ELF-1 (cell line): Measurements from ENCODE around the gene PNLIP.

Experiments
- DNase-seq: peaks from one replicate; pipeline ENCODE4 v3.0.0-alpha.2; 2016; ENCODE audit warnings: low read depth, low spot score

Gene PNLIP

DNA sequence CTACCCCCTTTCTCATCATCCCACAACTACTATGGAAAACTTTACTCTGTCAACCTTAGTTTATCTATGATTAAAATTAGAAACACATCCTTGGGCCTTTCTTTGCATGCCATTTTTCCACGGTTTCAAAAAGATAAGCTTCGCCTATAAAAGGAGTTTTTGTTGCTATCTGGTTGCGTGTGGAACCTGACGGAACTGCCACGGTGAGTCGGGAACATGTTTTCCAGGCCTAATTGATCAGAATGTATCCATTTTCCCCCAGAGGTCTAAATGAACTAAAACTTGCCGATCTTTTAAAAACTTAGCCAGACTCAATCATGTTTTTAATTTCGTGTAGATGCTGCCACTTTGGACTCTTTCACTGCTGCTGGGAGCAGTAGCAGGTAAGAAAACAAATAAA is at the start of gene PNLIP:
TSS of gene PNLIP (plus strand) at position 176 of the 400 bp plus-strand sequence. CDS start at position 338, 162 bp downstream.
- DNase-seq, result no peak

DNA sequence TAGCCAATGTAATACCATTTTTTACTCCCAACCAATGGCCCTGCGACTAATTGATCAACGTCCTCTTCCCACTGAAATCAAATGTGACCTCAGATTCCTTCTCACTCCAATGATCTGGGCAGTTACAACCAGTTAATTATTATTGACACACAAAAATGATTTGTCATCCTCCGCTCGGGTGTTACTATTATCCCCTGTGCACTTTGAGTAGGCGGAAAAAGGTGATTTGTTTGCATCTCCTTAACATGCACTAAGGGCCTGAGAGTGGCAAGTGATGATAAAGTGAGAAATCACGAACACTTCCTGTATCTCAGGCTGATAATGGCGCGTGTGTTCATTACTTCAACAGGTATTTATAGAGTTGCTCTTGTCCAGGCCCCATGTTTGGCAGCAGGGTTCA is 40.9 kb upstream of the PNLIP start:
- DNase-seq, result no peak

DNA sequence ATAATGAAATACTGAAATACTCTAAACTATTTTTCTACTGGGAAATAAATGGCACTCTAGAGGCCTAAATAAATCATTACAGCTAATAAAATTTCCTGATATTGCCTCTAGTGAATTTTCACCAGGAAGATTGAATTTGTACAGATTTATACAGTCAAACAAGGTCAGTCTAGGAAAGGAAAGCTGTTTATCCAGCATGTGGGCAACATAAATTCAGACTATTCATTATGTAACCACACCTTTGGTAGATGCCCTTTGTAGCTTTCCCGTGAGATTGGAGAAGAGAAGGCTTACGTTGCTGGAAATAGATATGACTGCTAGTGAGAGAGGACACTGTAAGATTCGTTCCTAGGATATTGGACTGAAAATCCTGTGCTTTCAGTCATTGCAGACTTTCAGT is 35.2 kb upstream of the PNLIP start:
- DNase-seq, result no peak

DNA sequence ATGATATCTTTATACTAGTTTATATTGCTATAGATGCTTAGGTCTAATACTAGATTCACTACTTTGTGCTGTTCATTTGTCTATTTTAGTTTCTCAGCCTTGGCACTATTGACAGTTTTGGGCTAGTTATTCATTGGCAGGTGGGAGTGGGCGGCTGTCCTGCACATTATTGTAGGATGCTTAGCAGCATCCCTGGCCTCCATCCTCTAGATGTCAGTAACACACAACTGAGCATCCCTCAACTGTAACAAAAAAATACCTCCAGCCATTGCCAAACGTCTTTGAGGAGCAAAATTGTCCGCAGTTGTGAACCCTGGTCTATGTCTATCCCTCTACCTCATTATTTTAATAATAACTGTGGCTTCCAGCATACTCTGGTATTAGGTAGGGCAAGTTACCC is 34.4 kb upstream of the PNLIP start:
- DNase-seq, result no peak

DNA sequence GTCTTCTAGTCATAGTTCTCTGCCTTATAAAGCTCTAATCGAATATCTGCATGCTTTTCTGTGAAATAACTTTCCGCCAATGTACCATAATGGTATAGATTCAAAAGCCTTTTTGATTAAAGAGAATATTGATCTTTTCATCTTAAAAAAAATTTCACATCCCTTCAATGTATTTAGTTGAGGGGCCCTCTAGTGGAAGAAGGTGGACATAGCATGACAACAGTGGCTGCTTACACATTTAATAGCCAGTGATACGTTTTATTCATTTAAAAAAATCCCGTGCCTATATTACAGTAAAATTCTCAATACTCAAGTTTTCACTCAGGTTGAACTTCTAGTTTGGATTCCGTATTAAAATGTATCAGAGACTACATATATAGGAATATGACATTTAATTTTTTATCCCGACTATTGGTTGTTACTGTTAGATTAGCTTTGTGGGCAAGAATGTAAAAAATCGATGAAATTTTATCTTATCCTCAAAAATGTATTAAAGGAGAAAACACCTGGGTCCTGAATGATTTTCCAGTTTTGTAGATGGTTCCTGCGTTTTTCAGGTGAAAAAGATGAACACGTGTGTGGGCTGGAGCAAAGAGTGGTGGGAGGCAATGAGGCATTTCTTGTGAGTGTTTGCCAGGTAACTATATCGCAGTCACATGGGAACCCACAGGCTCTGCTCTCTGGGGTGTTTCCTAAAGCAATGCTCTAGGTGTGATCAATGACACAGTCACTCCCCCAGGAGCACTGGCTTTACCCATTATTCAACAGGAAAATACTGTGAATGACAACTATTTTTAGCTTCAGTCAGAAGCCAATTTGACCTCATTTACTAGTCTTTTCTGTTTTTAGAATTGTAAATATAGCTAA is 24.1 kb upstream of the PNLIP start:
- DNase-seq, result no peak

DNA sequence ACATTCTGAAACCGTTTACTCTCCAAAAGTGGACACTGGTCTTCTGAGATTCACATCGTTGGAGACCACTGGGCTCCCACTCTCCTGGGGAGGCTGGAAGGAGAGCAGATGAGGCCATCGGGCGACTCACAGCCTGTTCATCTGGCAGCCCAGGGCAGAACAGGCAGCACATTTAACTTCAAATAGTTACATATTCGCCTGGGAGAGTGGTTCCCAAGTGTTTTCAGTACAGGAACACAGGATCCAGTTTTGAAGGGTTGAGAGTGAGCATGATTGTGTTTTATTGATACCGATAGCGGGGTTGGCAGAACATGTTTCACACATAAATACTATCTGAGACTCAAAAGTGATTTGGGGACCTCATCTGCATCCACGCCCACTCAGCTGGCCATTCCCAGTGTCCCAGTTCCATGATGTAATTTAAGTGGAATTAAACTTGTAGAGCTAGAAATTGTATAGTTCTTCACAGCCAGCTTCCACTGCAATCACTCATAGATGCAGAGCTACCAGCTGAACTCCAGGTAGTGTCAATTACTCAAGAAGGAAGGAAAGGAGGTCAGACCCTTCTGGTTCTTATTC is 22.8 kb upstream of the PNLIP start:
- no peak for DNase-seq

DNA sequence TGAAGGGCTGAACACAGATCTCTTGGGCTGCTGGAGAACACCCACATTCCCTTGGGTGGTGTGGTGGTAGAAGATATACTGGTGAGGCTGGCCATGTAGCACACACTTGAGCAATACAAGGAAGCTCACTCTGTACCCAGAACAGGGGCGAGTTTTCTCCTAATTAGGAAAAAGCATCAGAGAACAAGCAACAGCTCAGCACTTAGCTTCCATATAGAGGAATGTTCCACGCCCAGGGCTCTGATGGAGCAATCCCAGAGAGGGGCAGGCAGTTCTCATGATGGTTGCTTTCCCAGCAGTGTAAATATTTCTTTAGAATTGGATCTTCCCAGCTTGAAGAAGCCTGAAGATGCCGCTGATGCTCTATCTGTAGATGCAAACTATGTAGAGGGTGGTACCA is 21.0 kb upstream of the PNLIP start:
- DNase-seq, result no peak

DNA sequence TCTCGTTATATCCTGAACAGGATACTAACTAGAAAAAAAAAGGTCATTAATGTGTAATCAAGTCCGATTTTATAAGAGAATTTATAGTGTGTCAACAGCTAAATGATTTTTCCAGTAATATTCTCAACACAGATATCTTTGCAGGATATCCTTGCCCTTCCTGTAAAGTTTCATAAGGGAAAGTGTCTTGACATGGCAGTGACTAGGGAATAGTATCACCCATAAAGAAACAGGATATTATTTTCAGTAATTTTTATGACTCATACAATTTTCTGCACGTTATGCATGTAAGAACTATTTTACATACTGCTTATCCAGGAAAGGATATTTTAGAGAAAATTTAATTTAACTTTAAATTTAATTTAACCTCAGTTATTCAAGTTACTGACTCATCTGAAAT is 19.5 kb upstream of the PNLIP start:
- no peak for DNase-seq

DNA sequence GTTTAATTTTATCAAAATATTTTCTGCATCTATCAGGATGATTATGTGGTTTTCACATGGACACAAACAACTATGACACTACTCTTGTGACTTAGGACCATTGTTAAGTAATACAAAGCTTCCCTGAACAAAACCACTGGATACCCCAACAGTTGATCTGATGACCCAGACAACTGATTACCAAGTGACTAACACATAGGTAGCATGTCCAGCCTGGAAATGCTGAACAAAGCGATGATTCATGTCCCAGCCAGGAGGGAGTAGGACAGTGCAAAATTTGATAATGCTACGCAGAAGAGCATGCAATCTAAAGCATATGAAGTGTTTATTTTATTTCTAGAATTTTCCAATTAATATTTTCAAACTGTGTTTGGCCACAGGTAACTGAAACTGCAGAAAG is 8.9 kb upstream of the PNLIP start:
- no peak for DNase-seq

DNA sequence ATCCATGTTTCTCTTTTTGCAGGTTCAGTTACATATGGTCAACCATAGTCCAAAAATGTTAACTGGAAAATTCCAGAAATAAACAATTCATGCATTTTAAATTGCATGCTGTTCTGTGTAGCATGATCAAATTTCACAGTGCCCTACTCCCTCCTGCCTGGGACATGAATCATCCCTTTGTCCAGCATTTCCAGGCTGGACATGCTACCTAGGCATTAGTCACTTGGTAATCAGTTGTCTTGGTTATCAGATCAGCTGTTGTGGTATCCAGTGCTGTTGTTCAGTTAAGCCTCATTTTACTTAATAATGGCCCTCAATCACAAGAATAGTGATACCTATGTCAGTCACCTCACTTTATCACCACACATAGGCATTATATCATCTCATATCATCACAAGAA is 7.3 kb upstream of the PNLIP start:
- no peak for DNase-seq

DNA sequence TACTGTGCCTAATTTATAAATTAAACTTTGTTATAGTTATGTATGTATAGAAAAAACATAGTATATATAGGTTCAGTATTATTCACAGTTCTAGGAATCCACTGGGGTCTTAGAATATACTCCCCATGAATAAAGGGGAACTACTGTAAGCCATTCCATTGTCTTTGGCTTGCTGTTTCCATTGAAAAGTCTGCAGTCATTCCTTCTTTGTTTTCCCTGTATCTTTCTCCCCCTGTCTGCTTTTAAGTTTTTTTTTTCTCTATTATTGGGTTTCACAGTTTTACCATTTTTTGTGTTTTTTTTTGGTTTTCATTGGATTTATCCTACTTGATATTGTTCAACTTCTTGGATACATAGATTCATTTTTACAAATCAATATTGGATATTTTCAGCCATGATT is 6.7 kb upstream of the PNLIP start:
- DNase-seq, result no peak

DNA sequence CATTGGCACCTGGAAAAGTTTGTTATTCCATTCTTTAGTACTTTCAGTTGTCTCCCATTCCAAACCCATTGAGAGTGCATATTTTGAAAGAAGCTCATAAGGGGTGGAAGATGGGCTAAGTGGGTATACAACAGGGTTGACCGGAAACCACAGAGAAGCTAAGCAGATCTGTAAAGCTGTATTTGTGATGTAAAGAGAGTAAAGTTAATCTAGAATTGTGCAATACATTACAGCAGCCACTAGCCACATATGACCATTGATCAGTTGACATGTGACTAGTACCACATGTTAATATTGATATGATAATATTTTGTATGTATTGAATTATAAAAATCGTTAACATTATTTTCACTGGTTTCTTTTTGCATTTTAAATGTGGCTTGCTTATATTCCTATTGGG is 4.9 kb upstream of the PNLIP start:
- DNase-seq, result no peak

DNA sequence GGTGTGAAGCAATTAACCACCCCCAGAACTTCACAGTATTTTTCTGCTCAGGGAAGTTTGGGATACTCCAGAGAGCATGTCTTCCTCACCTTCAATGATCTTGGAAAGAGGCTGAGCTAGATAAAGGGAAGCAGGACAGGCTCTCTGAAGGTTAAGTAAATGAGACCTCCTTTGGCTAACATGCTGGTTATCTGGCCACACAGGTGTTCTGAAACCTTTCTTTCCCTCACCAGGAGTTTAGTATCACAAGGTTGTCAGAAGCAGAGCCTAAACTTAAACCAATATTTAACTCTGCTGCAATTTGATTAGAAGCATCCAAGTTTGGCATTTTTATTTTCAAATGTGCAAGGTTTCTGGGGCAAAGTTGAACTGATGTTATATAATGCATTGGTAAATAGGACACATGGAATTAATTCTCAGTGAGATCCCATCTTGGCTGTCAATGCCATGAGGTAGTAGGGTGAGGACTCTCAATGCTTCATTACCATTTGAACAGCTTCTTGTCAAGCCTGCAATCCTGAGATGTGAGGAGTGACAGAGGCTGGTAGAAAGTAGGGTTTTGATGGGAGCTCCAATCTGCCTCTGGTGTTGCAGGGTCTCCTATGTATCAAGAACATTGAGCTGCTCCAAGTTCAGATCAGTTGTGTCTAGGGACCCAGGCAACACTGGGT is 3.6 kb upstream of the PNLIP start:
- DNase-seq, result no peak

DNA sequence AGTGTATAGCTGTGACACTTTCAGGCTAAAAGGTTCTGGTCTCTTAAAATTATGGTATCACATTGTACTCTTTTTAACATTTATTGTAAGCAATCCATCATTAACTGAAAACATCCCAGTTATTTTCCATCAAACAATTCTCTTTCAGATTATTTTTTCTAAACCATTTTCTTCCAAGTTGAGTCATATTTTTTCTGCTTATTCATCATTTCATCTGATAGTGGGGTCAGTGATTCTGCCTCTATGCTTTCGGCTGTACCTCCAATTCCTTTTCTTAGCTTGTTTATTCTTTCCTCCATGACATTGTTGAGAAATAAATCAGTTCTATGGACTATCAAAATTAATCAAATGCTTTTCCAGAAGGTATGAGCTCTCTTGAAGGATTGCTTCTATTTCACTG is 609 bp upstream of the PNLIP start:
- no peak for DNase-seq

DNA sequence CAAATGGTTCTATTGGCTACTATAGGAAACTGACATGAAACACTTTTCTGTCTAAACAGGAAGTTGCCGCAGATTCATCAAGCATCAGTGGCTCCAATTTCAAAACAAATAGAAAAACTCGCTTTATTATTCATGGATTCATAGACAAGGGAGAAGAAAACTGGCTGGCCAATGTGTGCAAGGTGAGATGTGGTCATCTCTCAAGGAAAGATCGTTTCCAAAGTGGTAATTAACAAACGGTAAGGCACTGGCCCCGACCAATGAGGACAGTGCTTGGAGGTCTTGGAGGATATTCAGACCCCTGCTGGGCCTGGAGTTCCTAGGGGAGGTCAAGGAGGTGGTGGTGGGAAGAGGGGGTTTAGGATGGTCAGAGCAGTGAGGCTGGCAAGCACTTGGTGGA is 2.6 kb downstream of the PNLIP start:
- no peak for DNase-seq

DNA sequence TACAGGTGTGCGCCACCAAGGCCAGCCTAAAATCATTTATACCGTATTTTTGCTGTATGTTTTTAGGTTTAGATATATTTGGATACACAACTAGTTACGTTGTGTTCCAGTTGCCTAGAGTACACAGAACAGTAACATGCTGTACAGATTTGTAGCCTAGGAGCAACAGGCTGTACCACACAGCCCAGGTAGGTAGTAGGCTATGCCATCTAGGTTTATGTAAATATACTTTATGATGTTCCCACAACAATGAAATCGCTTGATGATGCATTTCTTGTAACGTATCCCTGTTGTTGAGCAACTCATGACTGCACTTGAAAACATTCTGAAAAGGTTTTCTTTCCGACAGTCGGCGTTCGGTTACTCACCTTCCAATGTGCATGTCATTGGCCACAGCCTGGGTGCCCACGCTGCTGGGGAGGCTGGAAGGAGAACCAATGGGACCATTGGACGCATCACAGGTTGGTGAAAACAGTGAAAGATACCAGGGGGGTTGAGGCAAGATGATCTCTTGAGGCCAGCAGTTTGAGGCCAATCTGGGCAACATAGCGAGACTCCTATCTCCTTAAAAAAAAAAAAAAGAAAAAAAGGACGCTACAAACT is 7.7 kb downstream of the PNLIP start:
- no peak for DNase-seq

DNA sequence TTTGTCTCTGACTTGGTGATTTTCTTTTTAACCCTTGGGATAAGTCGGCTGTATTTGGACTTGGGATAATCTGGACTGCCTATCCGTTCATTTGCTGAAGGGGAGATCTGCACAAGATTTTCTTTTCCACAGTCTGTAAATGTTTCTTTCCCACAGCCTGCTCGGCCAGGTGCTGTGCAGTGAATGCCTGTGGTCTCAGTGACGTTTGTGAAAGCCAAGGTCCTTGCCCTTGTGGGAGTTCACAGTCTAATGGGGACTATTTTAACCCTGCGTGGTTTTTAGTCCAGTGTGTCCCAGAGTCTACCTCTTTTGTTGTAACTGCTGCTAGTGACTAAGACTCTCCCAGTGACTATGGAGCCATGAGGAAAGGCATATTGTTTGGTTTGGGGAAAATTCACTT is 8.9 kb downstream of the PNLIP start:
- DNase-seq, result no peak

DNA sequence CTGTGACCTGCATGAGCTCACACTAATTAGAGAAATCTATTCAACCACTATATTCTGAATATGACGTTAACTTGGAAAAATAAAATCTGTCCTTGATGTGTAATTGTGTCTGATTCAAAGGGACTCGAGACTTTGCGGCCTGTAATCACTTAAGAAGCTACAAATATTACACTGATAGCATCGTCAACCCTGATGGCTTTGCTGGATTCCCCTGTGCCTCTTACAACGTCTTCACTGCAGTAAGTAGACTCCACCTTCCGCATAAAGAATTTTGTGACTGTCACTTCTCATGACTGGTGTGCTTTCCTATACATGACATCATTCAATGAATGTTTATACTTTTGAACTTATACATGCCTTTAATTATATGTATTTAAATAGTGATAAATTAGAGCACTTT is 10.1 kb downstream of the PNLIP start:
- DNase-seq, result no peak

DNA sequence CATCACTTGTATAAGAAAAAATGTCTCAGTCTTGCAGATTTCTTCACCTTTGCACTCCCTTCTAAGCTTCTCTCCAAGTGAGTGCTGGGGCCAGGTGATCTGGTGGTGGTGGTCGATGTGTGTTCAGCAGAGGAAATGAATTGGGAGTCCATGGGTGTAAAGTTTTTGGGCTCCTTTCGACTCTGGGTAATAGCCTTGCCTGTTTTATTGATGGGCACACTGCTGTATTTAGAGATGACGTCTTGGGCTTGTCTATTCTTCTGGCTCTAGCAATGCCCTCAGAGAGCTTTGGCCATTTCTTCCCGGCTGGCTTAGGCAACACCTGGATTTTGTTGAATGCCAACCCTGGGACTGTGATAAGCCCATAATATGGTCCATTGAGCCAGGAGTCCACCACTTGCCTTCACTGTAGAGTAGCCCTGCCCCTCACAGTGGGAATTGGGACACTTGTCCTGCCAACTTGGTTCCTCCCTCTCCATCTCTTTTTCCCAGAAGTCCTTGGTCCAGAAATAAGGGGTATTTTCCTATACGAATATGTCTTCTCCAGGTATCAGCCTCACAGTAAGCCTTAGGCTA is 11.7 kb downstream of the PNLIP start:
- DNase-seq, result no peak

DNA sequence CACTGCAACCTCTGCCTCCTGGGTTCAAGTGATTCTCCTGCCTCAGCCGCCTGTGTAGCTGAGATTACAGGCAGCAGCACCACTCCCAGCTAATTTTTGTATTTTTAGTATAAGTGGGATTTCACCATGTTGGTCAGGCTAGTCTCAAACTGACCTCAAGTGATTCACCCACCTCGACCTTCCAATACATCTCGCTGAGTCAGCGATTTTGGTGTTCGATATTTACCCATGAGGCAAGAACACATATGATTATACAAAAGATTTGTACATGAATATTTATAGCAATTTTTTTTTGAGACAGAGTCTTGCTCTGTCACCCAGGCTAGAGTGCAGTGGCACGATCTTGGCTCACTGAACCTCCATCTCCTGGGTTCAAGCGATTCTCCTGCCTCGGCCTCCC is 19.8 kb downstream of the PNLIP start:
- DNase-seq, result no peak

DNA sequence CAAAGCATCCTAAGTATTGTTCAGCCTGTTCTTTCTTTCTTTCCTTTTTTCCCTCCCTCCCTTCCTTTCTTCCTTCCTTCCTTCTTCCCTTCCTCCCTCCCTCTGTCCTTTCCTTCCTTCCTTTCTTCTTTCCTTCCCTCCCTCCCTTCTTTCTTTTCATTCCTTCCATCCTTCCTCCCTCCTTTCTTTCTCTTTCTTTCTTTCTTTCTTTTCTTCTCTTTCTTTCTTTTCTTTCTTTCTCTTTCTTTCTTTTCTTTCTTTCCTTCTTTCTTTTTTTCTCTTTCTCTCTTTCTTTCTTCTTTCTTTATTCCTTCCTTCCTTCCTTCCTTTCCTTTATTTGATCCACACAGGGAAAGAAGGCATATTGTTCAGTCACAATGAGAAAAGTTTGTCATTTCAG is 21.2 kb downstream of the PNLIP start:
- DNase-seq, result no peak

DNA sequence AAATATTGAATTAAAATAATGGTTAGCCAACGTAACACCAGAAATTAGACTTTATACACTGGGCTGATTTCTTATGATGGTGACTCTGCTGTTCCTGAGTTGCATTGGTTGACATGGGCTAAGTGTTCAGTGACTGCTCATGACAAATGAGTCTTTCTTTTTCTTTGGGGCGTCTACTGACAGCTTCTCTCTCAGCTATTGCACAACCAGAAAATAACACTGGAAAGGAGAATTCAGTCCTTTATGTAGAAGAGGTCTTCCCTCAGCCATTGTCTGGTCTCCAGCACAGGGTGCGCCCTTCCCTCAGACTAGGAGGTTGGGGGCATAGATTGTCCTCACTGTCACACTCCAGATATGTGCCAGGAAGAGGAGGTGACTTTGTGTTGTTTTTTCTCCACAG is 21.6 kb downstream of the PNLIP start:
- DNase-seq, result no peak
